Uterus (tissue), 2 donors: ENCODE results near the gene MSH6.

ENCODE experiments used
- CTCF ChIP-seq, 4 experiments: fragments of 200-600 bp in 2 of 4; fragments of 450-650 bp in 2 of 4; sonication (generic) in 2 of 4; IDR thresholded peaks; one replicate each; pipeline ENCODE4 v1.5.1; 2016 to 2019; ENCODE audit warnings: antibody characterized with exemption in 4 of 4, mild to moderate bottlenecking in 2 of 4, moderate library complexity in 1 of 4
- POLR2A ChIP-seq, 2 donors: fragments of 450-650 bp; IDR thresholded peaks; one replicate each; pipeline ENCODE4 v1.6.1; 2016; ENCODE audit warnings: antibody characterized with exemption in 2 of 2, mild to moderate bottlenecking in 1 of 2, moderate library complexity in 1 of 2

DNA sequence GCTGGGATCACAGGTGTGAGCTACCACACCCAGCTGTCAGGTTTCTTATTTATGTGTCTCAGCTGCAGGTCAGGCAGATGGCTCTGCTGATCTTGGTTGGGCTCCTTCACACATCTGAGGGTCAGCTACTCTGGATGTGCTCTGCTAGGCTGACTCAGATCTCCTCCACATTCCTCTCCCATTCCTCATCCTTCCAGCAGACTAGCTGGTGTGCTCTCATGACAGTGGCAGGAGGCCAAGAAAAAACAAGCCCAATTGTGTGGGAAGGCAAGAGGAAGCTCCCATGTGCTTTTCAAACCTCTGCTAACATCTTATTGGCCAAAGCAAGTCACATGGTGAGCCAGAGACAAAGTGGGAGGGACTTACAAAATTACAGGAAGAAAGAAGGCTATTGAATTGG lies 11.7 kb upstream of the MSH6 start:
- no peak for TF ChIP-seq CTCF (IDR thresholded peaks at IDR 0.05)
- no peak for TF ChIP-seq POLR2A (IDR thresholded peaks at IDR 0.05)
